UCSD-AML1 (cell line): ENCODE measurements around the gene PPM1N.

Source experiments
- DNase-seq: peaks from one replicate; lab custom pipeline; 2025; ENCODE audit not compliant: unreplicated experiment; lab: John Stamatoyannopoulos, UW

PPM1N gene

DNA sequence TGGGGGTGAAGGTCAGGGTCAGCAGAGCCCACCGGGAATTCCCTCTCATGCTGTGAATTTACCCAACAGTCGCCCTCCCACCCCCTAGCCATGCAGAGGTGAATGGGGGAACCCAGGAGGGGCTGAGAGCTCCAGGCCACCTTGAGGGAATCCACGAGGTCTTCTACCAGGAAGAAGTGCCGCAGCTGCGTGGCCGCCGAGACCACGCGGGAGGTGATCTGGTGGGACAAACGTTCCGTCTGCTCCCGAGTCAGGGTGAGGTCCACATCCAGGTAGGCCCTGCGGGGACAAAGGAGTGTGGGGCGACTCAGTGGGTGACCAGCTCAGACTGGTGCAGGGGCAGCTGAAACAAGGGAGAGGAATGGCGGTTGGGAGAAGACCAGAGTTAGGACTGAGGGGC lies 9.5 kb upstream of the PPM1N start:
- DNase-seq = no peak

DNA sequence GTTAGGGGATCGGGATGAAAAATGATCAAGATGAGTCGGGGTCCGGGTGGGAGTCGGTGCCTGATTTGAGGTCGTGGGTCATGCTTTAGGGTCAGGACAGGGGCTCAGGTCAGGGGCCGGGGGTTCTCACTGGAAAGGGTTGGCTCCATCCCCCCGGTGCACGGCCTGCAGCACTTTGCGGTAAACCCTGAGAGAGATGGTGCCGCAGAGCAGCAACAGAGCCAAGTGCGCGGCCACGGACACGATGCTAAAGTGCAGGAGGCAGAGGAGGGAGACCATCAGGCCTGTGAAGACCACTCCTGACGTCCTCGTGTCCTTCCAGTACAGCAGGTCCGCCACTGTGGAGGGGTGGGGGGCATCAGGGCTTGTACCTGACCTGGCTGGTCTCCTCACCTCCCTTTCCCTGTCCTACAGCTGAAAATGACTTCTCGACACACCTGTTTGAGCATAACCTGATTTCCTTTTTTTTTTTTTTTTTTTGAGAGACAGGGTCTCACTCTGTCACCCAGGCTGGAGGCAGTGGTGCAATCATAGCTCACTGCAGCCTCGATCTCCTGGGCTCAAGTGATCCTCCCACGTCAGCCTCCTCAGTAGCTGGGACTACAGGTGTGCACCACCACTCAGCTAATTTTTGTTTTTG lies 8.9 kb upstream of the PPM1N start:
- DNase-seq = no peak

DNA sequence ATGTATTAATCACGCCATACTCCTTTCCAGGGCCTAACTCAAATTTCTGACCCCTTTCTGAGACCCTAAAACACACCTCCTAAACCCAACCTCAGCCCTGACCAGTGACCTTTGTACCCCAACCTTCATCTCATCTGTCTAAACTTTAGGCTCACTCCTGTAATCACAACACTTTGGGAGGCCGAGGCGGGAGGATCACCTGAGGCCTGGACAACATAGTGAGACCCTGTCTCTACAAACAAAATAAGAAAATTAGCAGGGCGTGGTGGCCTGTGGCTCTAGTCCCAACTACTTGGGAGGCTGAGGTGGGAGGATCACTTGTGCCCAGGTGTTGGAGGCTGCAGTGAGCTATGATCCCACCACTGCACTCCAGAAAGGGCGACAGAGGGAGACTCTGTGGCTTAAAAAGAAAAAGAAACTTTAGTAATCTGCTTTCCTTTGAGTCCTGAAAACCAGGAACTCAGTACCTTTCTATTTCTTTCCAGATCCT lies 6.1 kb upstream of the PPM1N start:
- no peak for DNase-seq

DNA sequence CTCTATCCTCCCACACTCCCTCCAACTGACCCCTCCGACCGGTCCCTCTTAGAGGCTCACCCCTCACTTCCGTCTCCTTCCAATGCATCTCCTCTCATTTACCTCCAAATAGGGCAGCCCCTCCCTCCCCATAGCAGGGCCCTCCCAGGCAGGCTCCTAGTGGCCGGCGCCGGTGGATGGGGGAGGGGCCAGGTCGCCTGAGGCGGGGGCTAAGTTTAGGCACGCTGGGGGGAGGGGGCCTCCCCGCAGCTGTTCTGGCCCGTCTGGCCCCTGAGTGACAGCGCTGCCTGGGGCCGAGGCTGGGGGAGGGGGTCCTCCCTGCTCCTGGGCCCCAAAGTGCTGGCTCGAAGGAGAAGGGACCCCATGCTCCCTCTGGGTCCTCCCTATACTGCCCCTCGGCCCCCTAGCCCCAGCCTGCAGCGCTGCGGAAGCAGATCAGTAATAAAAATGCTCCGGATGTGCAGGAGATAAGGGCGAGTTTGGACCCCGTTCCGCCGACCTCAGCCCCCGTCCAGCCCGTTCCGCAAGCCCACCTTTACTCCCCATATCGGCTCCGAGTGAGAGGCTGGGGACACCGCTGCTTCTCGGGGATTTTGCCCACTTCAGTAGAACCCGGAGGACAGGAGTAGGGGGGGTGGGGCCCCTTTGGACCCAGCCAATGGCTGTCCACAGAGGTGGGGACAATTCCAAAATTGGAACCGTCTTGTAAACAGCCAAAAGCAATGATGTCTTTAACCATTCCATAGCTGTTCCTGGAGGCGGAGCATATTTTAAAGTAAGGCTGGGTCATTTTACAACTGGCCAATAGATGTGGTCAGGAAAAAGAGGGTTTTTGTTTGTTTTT lies 5.4 kb upstream of the PPM1N start:
- DNase-seq = peak; percentile 85

DNA sequence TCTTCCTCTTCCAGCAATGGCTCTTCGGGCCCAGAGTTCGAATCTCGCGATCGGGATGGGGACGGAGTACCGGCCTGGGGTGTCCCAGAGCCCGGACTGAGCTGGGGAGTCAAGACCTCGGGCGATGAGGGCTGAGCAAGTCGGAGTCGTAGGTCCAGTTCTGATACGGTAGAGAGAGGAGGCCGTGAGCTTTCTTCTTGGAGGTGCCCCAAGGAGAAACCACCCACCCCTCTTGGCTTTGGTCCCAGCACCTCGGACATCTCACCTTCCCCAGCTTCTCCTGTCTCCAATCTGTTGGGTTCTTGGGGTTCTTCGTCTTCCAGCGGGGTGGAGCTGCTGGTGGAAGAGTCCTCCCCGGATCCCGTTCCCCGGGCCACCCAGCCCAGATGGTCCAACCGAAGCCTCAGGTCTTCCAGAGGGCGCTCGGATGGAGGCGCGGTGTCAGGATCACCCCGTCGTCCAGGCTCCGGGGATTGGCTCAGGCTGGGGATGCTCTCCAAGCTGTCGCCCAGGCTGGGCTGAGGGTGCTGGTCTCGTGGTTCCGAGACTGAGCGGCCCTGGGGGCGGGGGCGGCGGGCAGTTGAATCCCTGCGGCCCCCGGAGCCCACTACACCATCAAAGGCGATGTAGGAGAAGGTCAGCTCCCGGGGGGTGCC lies 3.9 kb upstream of the PPM1N start:
- no peak for DNase-seq

DNA sequence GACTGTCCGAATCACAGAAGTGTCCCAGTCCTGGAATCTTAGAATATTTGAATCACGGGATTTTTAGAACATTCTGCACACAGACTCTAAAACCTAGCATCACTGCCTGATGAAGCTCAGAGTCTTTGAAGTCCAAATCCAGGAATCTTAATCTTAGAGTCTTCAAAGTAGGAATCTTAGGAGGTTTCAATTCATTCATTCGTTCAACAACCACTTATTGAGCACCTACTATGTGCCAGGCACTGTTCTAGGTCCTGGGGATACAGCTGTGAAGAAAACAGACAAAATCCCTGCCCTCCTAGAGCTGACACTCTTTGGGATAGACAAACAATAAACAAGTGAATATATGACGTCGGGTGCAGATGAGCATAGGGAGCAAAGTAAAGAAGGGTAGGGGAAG lies 3.1 kb upstream of the PPM1N start:
- no peak for DNase-seq

DNA sequence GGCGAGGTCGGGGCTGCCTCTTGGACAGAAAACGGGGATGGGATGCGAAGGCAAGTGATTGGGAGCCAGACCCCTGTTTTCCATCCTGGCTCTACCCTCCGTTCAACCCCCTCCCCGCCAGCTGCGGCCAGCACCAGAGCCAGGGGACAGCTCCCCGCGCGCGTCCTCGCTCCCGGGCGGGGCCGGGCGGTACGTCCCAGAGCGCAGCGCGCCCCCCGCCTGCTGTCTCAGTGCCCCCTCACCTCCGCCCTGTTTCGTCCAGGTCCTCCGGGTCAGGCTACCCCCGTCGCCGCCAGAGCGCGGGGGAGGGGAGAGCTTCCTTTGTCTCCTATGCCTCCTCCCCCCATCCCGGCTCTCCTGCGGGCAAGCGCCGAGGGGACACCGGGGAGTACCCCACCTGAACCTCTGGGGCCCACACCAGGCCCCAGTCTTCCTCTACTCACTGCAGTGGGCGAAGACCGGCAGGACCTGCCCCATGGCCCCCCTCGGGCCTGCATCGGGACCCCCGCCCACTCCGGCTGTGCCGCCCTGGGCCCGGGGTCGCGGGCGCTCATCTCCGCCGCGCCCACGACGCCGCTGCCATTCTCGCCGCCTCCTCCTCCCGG lies 1.8 kb upstream of the PPM1N start:
- DNase-seq = peak; percentile 59

DNA sequence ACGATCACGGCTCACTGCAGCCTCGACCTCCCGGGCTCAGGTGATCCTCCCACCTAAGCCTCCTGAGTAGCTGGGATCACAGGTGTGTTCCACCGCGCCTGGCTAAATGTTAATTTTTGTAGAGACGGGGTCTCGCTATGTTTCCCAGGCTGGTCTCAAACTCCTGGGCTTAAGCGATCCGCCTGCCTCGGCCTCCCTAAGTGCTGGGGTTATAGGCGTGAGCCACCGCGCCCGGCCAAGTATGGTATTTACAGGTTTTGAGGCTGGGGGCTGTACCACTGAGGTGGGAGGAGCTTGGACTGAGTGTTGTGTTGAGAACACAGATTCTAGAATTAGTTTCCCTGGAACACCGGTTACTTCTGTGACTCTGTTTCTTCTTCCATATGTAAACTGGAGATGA lies 452 bp upstream of the PPM1N start:
- no peak for DNase-seq

DNA sequence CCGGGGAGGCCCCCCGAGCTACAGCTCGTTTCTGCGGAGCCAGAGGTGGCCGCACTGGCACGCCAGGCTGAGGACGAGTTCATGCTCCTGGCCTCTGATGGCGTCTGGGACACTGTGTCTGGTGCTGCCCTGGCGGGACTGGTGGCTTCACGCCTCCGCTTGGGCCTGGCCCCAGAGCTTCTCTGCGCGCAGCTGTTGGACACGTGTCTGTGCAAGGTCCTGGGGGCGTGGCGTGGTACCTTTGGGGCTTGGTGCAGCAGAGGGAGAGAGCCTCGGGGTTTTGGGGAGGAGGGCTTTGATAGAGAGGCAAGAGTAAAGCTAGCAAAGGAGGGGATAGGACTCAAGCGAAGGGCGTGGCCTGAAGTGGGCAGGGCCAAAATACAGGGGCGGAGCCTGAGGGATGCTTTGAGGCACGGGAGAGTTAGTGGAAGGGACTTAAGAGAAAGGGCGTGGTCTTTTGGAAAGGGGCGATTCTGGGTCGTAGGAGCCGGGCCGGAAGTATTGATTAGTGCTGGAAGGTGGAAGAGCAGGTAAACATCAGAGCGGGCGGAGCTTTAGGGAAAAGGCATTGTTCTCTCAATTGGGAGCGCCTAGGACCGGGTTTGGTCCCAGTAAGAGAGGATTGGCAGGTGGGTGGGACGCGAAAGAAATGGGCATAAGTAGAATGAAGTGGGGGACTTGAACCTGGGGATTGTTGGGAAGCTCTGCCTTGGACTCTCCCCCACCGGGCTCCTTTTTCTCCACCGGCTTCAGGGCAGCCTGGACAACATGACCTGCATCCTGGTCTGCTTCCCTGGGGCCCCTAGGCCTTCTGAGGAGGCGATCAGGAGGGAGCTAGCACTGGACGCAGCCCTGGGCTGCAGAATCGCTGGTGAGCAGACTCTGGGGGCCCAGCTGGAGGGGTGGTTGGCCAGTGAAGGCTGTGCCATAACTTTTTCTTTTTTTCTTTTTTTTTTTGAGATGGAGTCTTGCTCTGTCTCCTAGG lies 1.2 kb downstream of the PPM1N start:
- DNase-seq = peak; percentile 21

DNA sequence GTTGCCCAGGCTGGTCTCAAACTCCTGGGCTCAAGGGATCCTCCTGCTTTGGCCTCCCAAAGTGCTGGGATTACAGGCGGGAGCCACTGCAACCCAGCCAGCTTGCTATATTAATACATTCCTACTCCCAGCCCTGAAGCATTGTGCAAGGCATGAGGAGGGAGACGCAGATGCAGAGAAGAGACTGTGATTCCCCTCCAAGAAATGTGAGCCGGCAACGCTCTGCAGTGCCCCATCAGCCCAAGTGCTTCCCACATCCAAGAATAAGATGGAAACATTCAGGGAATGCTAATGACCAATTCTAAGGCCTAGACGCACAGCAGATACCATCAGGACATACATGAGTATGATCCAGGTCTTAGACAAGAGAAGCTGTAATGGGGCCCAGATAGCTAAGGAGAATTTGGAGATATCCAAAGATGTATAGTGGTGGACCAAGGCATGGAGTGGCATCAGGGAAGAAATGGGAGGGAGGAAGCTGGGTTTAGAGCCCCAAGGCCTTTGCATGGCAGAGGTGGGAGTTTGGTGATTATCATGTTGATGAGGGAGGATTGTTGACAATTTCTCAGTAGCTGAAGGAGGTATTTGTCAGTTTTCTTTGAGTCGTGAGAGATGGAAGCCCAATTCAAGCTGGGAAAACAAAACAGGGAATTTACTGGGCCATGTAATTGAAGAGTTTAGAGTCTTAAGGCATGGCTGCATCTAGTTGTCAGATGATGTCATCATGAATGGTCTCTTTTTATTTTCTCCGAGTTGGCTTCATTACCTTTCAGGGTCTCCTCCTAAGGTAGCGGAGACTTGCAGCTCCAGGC lies 2.9 kb downstream of the PPM1N start:
- DNase-seq = no peak

DNA sequence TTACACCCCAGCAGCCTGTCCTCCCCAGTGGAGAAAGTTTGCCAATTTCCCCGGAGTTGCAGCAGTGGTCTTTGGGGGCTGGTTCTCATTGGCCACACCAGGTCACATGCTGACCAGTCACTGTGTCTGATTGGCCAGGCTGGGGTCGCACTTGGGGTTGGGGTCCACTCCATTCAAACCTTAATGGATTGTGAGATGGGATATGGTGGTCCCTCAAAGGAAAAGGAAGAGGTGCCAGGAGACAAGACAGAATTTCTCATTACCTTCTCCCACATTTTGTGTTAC lies 3.4 kb downstream of the PPM1N start:
- no peak for DNase-seq

DNA sequence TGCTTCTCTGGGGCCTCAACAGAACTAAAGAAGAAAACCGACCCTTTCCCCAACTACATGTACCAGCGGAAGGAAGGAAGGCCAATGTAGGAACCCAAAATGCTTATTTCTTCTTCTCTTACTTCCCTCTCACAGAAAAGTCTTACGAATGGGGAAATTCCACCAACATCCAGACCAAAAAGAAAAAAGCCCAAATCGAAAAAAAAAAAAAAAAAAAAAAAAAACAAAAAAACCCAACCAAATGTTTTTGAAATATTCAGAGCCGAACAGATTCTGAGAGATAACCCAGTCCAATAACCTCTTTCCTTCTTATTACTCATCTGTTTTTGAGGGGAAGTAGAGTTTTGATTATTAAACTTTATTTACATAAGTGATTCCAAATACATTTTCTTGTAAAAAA lies 3.9 kb downstream of the PPM1N start:
- no peak for DNase-seq

DNA sequence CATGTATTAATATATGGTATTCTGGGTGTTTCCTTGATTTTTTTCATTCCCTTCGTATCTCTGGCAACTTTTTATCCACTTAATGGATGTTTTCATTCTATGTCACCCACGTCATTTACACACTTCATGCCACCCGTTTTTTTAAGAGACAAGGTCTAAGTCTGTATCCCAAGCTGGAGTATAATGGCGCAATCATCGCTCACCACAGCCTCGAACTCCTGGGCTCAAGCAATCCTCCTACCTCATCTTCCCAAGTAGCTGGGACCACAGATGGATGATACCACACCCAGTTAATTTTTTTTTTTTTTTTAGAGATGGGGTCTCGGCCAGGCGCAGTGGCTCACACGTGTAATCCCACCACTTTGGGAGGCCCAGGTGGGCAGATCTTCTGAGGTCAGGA lies 5.7 kb downstream of the PPM1N start:
- DNase-seq = no peak

DNA sequence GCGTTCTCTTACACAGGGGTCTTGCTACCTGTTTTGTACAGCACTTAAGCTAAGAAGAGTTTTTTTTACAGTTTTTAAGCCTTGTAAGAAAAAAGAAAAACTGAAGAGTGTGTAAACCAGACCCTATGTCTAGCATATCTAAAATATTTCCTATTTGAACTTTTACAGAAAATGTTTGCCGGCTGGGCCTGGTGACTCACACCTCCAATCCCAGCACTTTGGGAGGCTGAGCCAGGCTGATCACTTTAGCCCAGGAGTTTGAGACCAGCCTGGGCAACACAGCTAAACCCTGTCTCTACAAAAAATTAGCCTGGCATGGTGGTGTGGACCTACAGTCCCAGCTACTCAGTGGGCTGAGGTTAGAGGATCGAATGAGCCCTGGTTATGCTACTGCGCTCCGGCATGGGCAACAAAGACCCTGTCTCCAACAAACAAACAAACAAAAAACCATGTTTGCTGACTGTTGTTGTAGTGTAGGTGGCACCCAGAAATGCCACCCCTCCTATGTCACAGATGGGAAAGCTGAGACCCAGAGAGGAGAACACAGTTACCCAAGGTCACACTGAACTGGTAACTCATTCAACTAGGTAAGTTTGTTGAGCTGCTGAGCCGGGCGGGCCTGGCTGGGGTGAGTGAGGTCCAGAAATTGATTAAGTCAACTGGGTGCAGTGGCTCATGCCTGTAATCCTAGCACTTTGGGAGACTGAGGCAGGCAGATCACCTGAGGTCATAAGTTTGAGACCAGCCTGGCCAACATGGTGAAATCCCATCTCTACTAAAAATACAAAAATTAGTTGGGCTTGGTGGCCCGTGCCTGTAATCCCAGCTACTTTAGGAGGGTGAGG lies 7.1 kb downstream of the PPM1N start:
- DNase-seq = no peak

DNA sequence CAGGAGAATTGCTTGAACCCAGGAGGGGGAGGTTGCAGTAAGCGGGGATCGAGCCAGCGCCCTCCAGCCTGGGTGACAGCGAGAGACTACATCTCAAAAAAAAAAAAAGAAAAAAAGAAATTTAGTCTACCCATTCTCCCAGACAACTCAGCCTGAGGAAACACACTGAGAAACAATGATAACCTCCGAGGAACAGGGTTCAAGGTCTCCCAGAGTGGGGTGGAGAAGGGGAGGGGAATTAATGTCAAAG lies 7.7 kb downstream of the PPM1N start:
- no peak for DNase-seq

DNA sequence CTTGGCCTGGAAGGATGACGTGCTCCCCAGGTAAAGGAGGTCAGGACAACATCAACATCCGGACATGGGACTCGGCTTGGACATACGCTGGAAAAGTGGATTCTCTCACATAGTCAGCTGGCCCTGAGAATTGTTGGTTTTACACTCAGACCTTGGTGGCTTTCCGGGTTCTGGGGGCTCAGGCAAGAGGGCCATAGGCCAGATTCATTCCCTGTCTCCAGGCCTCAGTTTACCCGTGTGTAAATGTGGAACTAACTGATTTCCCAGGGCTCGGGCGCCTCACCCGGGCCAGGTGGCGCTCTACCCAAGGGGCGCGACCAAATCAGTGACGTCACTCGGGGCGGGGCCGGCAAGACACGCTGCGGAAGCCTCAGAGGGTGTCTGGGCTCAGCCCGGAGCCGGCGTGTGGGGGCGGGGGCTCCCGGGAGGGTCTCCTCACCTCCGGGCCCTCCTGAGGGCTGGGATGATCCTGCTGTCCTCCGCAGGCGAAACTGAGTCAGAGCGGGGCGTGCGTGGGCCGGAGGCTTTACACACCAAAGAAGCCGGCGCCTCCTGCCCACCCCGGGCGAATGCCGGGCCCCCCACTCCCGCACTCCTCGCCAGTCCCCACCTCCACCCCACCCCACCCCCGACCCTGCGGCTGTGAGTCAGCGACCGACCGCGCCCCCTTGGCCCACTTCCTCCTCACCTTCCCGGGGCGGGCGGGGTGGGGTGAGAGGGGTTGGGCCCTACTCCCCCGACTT lies 8.2 kb downstream of the PPM1N start:
- DNase-seq = peak; percentile 94

DNA sequence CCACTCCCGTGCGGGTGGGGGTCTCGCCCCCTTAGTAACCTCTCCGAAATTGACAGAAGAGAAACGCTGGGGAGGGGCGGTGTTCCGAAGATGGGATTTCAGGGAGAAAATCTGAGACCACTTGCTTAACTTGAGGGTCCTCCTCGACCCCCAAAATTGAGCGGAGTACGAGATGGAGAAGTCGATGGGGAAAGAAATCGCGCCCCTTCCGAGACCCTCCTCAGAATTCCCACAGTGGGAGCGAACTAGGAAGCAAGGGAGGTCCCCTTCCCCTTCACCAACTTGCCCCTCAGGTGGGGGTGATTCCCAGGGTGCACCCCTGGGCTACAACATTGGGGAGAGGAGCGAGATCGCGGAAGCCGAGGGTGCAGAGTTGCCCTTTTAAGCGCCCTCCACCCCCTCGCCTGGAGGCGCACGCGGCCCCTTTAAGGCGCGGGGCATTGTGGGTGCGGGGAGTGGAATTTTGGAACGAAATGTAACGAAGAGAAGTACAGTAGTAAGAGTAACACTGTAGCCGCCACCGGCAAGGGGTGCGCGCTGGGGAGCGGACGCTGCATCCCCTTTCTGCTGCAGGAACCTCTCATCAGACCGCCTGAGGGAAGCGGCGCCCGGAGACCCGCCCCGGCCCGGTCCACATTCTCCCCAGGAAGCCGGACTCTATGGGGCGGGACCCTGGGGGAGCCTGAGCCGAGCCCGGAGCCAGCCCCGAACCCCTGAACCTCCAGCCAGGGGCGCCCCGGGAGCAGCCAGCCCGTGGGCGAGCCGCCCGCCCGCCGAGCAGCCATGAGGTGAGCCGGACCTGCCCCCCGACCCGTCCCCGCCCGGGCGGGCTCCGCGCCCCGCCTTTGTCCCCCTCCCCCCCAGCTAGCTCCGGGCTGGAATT lies 9.0 kb downstream of the PPM1N start, which contains the start of gene VASP:
TSS of gene VASP (plus strand) at position 491 of the 883 bp plus-strand sequence. CDS start at position 784, 293 bp downstream.
- peak; percentile 91 for DNase-seq
